ENCODE data around the gene PPID.
A peak's percentile ranks its signal among the peaks of the same experiment; 100 is the strongest.

Gene PPID

GRCh38 chr4:158688813-158689212 is 34.4 kb downstream of the PPID start:
- Histone ChIP-seq H3K9me3 (ENCODE audit: control insufficient read depth, low read length) (no peaks in the 10 kb centered on the region), H3K4me3 (ENCODE audit: low read length) (no peak overlapping the region), H3K4me1 (ENCODE audit: control insufficient read depth, insufficient read depth, low read length) (peaks cover 2% of the 10 kb centered on the region), H3K27me3 (replicated peaks; ENCODE audit: control insufficient read depth, insufficient read depth, low read length) (no peaks in the 10 kb centered on the region), H3K9ac (ENCODE audit: low read length) (no peak overlapping the region), H3K36me3 (ENCODE audit: control insufficient read depth, insufficient read depth, low read length, severe bottlenecking) (peaks cover 66% of the 10 kb centered on the region)
- DNase-seq (ENCODE audit: low read depth), result no peak

GRCh38 chr4:158682066-158682465 is 41.1 kb downstream of the PPID start:
- peaks cover 54% of the 10 kb centered on the region for H3K36me3 ChIP-seq (ENCODE audit: control insufficient read depth, insufficient read depth, low read length, severe bottlenecking)
- peaks cover 10% of the 10 kb centered on the region for H3K4me1 ChIP-seq (ENCODE audit: control insufficient read depth, insufficient read depth, low read length)
- no peak overlapping the region for H3K9ac ChIP-seq (ENCODE audit: low read length)
- no peaks in the 10 kb centered on the region for H3K27me3 ChIP-seq (replicated peaks; ENCODE audit: control insufficient read depth, insufficient read depth, low read length)
- no peaks in the 10 kb centered on the region for H3K9me3 ChIP-seq (ENCODE audit: control insufficient read depth, low read length)
- no peak for DNase-seq (ENCODE audit: low read depth)
- H3K4me3 ChIP-seq (ENCODE audit: low read length), result no peak overlapping the region

DNA sequence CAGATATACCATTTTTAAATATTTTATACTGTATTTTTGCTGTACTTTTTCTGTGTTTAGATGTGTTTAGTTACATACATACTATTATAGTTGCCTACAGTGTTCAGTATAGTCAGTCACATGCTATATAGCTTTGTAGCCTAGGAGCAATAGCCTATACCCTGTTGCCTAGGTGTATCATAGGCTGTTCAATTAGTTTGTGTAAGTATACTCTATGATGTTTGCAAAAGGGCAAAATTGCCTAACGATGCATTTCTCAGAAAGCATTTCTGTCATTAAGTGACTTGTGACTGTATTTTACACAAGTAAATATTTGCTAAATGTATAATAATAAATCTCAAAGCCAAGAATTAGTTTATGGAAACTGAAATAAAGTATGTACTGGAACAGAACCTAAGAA is 41.6 kb downstream of the PPID start:
- no peaks in the 10 kb centered on the region for H3K9me3 ChIP-seq (ENCODE audit: control insufficient read depth, low read length)
- H3K4me1 ChIP-seq (ENCODE audit: control insufficient read depth, insufficient read depth, low read length), result peaks cover 10% of the 10 kb centered on the region
- no peak overlapping the region for H3K4me3 ChIP-seq (ENCODE audit: low read length)
- H3K27me3 ChIP-seq (replicated peaks; ENCODE audit: control insufficient read depth, insufficient read depth, low read length), result no peaks in the 10 kb centered on the region
- no peak overlapping the region for H3K9ac ChIP-seq (ENCODE audit: low read length)
- peaks cover 50% of the 10 kb centered on the region for H3K36me3 ChIP-seq (ENCODE audit: control insufficient read depth, insufficient read depth, low read length, severe bottlenecking)
- no peak for DNase-seq (ENCODE audit: low read depth)

DNA sequence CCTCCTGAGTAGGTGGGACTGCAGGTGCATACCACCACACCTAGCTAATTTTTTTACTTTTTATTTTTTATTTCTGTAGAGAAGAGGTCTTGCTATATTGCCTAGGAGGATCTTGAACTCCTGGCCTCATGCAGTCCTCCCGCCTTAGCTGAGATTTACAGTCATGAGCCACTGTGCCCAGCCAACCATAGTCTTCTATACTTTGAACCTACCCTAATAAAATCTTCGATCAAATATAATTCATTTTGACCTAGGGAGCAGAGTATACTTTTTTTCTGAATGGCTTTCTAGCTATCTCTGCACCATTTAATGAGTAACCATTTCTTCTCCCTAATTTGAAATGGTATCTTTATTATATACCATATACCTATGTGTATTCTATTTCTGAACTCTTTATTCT is 44.4 kb downstream of the PPID start:
- H3K4me3 ChIP-seq (ENCODE audit: low read length), result no peak overlapping the region
- no peak overlapping the region for H3K9ac ChIP-seq (ENCODE audit: low read length)
- H3K4me1 ChIP-seq (ENCODE audit: control insufficient read depth, insufficient read depth, low read length), result peaks cover 10% of the 10 kb centered on the region
- DNase-seq (ENCODE audit: low read depth), result no peak
- no peaks in the 10 kb centered on the region for H3K9me3 ChIP-seq (ENCODE audit: control insufficient read depth, low read length)
- H3K27me3 ChIP-seq (replicated peaks; ENCODE audit: control insufficient read depth, insufficient read depth, low read length), result no peaks in the 10 kb centered on the region
- peaks cover 23% of the 10 kb centered on the region for H3K36me3 ChIP-seq (ENCODE audit: control insufficient read depth, insufficient read depth, low read length, severe bottlenecking)

DNA sequence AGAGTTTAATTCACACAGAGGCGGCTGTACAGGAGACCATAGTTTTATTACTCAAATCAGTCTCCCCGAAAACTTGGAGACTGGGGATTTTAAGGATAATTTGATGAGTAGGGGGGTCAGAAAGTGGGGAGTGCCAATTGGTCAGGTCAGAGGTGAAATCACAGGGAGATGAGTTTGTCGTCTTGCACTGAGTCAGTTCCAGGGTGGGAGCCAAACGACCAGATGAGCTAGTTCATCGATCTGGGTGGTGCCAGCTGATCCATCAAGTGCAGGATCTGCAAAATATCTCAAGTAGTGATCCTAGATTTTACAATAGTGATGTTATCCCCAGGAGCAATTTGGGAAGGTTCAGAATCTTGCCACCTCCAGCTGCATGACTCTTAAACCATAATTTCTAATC is 47.1 kb downstream of the PPID start:
- H3K27me3 ChIP-seq (replicated peaks; ENCODE audit: control insufficient read depth, insufficient read depth, low read length), result no peaks in the 10 kb centered on the region
- H3K4me3 ChIP-seq (ENCODE audit: low read length), result no peak overlapping the region
- peaks cover 3% of the 10 kb centered on the region for H3K4me1 ChIP-seq (ENCODE audit: control insufficient read depth, insufficient read depth, low read length)
- no peaks in the 10 kb centered on the region for H3K9me3 ChIP-seq (ENCODE audit: control insufficient read depth, low read length)
- H3K9ac ChIP-seq (ENCODE audit: low read length), result no peak overlapping the region
- H3K36me3 ChIP-seq (ENCODE audit: control insufficient read depth, insufficient read depth, low read length, severe bottlenecking), result peaks cover 8% of the 10 kb centered on the region
- DNase-seq (ENCODE audit: low read depth), result no peak

DNA sequence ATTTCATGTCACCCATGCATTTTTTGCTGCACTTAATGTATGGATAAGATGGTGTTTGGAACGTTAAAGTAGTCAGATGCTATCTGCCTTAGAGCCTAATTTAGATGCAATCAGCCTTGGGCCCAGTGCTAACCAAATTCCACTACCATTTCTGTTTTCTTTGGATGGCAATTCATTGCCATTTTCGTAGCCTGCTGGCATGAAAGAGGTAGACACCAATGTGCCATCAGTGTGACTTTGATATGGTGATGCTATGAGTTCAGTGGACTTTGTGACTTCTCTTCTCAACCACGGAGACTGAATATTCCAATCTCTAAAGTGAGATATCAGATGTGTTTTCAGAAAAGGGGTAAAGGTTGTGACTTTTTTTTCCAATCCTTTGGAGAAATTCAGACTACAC is 49.6 kb downstream of the PPID start:
- Histone ChIP-seq H3K4me1 (ENCODE audit: control insufficient read depth, insufficient read depth, low read length) (peaks cover 11% of the 10 kb centered on the region), H3K4me3 (ENCODE audit: low read length) (peak overlapping the region; percentile 95), H3K9ac (ENCODE audit: low read length) (no peak overlapping the region), H3K36me3 (ENCODE audit: control insufficient read depth, insufficient read depth, low read length, severe bottlenecking) (no peaks in the 10 kb centered on the region), H3K27me3 (replicated peaks; ENCODE audit: control insufficient read depth, insufficient read depth, low read length) (no peaks in the 10 kb centered on the region), H3K9me3 (ENCODE audit: control insufficient read depth, low read length) (no peaks in the 10 kb centered on the region)
- no peak for DNase-seq (ENCODE audit: low read depth)

DNA sequence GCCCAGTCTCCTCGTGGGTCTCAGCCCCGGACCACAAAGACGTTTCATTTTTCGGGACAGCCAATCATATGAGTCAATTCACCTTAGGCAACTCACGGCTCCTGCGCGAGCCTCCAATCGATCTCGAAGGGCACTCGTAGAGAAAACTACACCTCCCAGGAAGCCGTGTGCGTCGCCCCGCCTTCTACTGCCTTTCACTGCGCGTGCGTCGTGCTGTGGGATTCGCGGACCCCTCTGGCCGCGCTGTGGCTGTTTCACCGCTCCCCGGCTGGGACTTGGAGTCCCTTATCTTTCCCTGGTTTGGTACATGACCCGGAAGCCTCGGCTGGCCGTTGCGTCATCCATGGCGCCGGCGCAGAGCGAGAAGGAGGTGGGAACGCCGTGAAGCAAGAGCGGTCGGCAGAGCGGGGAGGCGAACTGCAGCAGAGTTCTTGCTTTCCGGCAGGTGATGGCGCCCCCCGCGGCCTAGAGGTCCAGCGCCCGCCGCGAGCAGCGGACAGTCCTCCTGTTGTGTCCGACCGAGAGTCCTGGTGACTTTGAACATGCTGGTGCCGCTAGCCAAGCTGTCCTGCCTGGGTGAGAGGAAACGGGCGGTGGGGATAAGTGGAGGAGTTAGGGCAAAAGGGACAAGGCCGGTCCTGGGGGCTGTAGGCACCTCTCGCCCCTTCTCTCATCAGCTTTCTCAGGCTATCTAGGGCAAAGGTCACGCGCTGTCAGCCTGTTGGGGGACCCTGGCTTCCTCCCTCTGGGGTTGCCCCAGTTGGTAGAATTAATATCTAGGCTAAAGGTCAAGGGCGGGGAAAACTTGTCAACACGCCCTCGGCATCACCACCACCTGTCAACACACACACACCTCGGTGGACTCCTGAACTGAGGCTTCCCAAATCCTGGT is 51.0 kb downstream of the PPID start, which contains the start of gene ETFDH:
ETFDH (plus strand) TSS at position 382 of the 892 bp plus-strand sequence; CDS start at position 543, 161 bp downstream.
- H3K4me1 ChIP-seq (ENCODE audit: control insufficient read depth, insufficient read depth, low read length), result peaks cover 11% of the 10 kb centered on the region
- H3K9ac ChIP-seq (ENCODE audit: low read length), result peak within 1 kb of the TSS; percentile 95
- no peaks in the 10 kb centered on the region for H3K9me3 ChIP-seq (ENCODE audit: control insufficient read depth, low read length)
- H3K4me3 ChIP-seq (ENCODE audit: low read length), result peak within 1 kb of the TSS; percentile 95
- H3K36me3 ChIP-seq (ENCODE audit: control insufficient read depth, insufficient read depth, low read length, severe bottlenecking), result no peaks in the 10 kb centered on the region
- peak; percentile 100 for DNase-seq (ENCODE audit: low read depth)
- H3K27me3 ChIP-seq (replicated peaks; ENCODE audit: control insufficient read depth, insufficient read depth, low read length), result no peaks in the 10 kb centered on the region

- H3K4me1 ChIP-seq (ENCODE audit: control insufficient read depth, insufficient read depth, low read length), result peaks cover 11% of the 10 kb centered on the region
- H3K36me3 ChIP-seq (ENCODE audit: control insufficient read depth, insufficient read depth, low read length, severe bottlenecking), result no peaks in the 10 kb centered on the region
- H3K9me3 ChIP-seq (ENCODE audit: control insufficient read depth, low read length), result no peaks in the 10 kb centered on the region
- H3K27me3 ChIP-seq (replicated peaks; ENCODE audit: control insufficient read depth, insufficient read depth, low read length), result no peaks in the 10 kb centered on the region
- peak within 1 kb of the TSS; percentile 95 for H3K9ac ChIP-seq (ENCODE audit: low read length)
- DNase-seq (ENCODE audit: low read depth), result no peak
- H3K4me3 ChIP-seq (ENCODE audit: low read length), result peak within 1 kb of the TSS; percentile 95
Observed at GRCh38 chr4:158671665-158671914, 51.6 kb downstream of the PPID start, which contains the start of gene C4orf46. TSS of gene C4orf46 (minus strand) at chr4:158671887. CDS start at chr4:158671801, 86 bp downstream.

DNA sequence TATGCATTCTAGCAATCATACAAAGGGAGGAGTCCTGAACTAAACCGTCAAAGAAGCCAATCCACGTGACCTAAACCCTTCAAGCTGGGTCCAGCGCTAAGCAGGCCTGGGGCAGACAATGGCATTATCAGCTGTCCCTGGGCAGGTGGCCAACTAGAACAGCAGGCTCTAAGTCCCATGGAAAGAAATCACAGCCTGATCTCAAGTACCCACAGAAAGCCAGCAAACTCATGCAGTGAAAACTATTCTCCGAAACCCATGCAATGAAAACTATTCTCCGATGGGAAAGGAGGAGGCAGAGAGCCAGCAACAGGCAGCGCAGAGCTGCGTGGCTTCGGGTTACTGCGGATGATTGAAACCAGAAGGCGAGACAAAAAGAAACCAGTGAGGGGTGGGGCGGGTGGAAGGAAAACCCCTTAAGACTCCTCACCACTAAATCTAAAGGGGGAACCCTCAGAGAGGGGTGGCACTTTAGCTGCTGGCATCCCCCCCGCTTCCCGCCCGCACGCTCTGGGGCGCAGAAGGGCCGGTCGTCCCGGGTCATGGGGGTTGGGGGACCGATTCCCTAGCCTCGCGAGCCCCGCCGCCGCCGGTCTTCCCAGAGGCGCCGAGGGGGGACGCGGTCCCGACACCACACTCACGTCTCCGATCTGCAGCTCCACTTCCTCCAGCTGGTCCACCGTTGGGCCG is 52.1 kb downstream of the PPID start:
- Histone ChIP-seq H3K36me3 (ENCODE audit: control insufficient read depth, insufficient read depth, low read length, severe bottlenecking) (no peaks in the 10 kb centered on the region), H3K27me3 (replicated peaks; ENCODE audit: control insufficient read depth, insufficient read depth, low read length) (no peaks in the 10 kb centered on the region), H3K9ac (ENCODE audit: low read length) (peak overlapping the region; percentile 95), H3K9me3 (ENCODE audit: control insufficient read depth, low read length) (no peaks in the 10 kb centered on the region), H3K4me1 (ENCODE audit: control insufficient read depth, insufficient read depth, low read length) (peaks cover 11% of the 10 kb centered on the region), H3K4me3 (ENCODE audit: low read length) (peak overlapping the region; percentile 95)
- peak; percentile 92 for DNase-seq (ENCODE audit: low read depth)

DNA sequence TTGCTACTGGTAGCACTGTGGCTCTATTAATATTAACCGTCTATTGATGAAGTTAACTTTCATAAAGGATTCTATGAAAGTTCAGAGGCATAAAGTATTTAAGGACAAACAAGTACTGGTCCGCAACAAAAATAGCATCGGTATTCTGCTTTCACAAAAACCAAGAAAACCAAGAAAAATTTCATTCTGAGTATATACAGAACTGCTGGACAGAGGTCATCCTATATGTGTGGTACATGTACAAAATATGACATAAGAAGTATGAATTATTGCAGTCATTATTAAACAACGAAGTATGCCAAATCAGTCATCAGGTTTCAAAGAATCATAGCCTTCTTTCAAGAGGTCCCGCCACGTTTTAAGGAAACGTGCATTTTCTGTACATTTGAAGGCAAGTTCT is 53.9 kb downstream of the PPID start:
- Histone ChIP-seq H3K9ac (ENCODE audit: low read length) (no peak overlapping the region), H3K4me1 (ENCODE audit: control insufficient read depth, insufficient read depth, low read length) (peaks cover 11% of the 10 kb centered on the region), H3K9me3 (ENCODE audit: control insufficient read depth, low read length) (no peaks in the 10 kb centered on the region), H3K4me3 (ENCODE audit: low read length) (no peak overlapping the region), H3K27me3 (replicated peaks; ENCODE audit: control insufficient read depth, insufficient read depth, low read length) (no peaks in the 10 kb centered on the region), H3K36me3 (ENCODE audit: control insufficient read depth, insufficient read depth, low read length, severe bottlenecking) (no peaks in the 10 kb centered on the region)
- DNase-seq (ENCODE audit: low read depth), result no peak

DNA sequence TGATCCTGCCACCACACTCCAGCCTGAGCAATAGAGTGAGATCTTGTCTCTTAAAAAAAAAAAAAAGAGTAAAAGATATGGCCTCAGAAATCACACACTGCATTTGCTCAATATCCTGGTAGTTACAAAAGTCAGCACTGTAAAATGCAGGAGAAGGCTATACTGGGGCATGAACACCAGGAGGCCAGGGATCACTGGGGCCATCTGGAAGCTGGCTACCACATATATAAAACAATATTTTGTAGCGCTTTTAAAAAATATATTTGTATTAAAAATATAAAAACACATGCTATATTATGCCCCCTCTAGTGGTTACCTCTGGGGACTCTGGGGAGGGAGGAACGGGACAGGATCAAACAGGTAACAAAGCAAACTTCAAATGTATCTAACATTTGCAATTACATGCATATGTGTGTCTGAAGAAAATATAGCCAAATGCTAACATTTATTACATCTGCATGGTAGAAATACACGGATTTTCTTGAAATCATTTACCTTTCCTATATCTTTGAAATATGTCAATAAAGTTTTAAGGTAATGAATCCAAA is 55.5 kb downstream of the PPID start:
- Histone ChIP-seq H3K4me1 (ENCODE audit: control insufficient read depth, insufficient read depth, low read length) (peaks cover 7% of the 10 kb centered on the region), H3K27me3 (replicated peaks; ENCODE audit: control insufficient read depth, insufficient read depth, low read length) (no peaks in the 10 kb centered on the region), H3K9me3 (ENCODE audit: control insufficient read depth, low read length) (no peaks in the 10 kb centered on the region), H3K36me3 (ENCODE audit: control insufficient read depth, insufficient read depth, low read length, severe bottlenecking) (no peaks in the 10 kb centered on the region), H3K9ac (ENCODE audit: low read length) (no peak overlapping the region), H3K4me3 (ENCODE audit: low read length) (no peak overlapping the region)
- peak; percentile 50 for DNase-seq (ENCODE audit: low read depth)
